ENCODE data around the gene MAGEB17. TPM values are rescaled to one million over a fixed set of nuclear protein-coding genes. Genes with fewer than 3 reads are reported as not detected.
"Not testable (repeated sequence)": the region's sequence is repeated elsewhere in the genome, so short reads cannot be mapped to it uniquely, and the experiment has no call there.

MAGEB17 gene
- polyA plus RNA-seq, 1 of the 3 experiments (the other 2 are of a cell fraction), result 0.13 TPM

GRCh38 chrX:16177260-16177659 is 10.0 kb downstream of the MAGEB17 start:
- 65% methylated on average over 2 of the region's 2 CpGs for WGBS (ENCODE audit: low lambda C conversion rate)
- Histone ChIP-seq H3K9ac (no peak overlapping the region), H3K36me3 (replicated peaks in 1 of 2; ENCODE audit: control insufficient read depth in 1 of 2, insufficient read depth in 2 of 2, low read length in 1 of 2) (peaks cover 0 to 3% of the 10 kb centered on the region in 2 experiments), H3F3A (replicated peaks; ENCODE audit: insufficient read depth) (no peaks in the 10 kb centered on the region), H3K27ac (ENCODE audit: low read depth in 2 of 2, low read length in 1 of 2) (no peak overlapping the region), H3K9me2 (no peaks in the 10 kb centered on the region), H3K27me3 (ENCODE audit: insufficient read depth) (no peaks in the 10 kb centered on the region), H2AFZ (ENCODE audit: low read depth) (no peak overlapping the region), H4K20me1 (ENCODE audit: insufficient read depth) (no peaks in the 10 kb centered on the region), H3K79me2 (ENCODE audit: insufficient read depth) (no peaks in the 10 kb centered on the region), H3K4me3 (ENCODE audit: low read depth in 2 of 2, low read length in 1 of 2) (no peak overlapping the region), H3K4me2 (no peak overlapping the region), H3K4me1 (ENCODE audit: control insufficient read depth in 1 of 2, insufficient read depth in 2 of 2, low read depth in 1 of 2, low read length in 1 of 2) (no peaks in the 10 kb centered on the region), H3K9me3 (no peaks in the 10 kb centered on the region)
- no peak for DNase-seq
- TF ChIP-seq CHD2 (IDR thresholded peaks at IDR 0.05; ENCODE audit: low read length, partially characterized antibody), result no peak
- no peak for TF ChIP-seq MXI1 (IDR thresholded peaks at IDR 0.05; ENCODE audit: low read depth, low read length)
- TF ChIP-seq SMC3 (IDR thresholded peaks at IDR 0.05; ENCODE audit: low read depth, low read length), result no peak
- TF ChIP-seq EP300 (IDR thresholded peaks at IDR 0.05; ENCODE audit: borderline replicate concordance in 1 of 2, low read depth in 1 of 2, low read length in 1 of 2), result no peak
- POLR2A ChIA-PET, result no interaction called here
- CTCF ChIA-PET, result no interaction called here

GRCh38 chrX:16183843-16184242 is 16.6 kb downstream of the MAGEB17 start:
- H4K20me1 ChIP-seq (ENCODE audit: insufficient read depth); DNase-seq; H3K27me3 ChIP-seq (ENCODE audit: insufficient read depth); H3K79me2 ChIP-seq (ENCODE audit: insufficient read depth); POLR2A ChIA-PET; H3K36me3 ChIP-seq (replicated peaks in 1 of 2; ENCODE audit: control insufficient read depth in 1 of 2, insufficient read depth in 2 of 2, low read length in 1 of 2); CTCF ChIA-PET; H3K4me3 ChIP-seq (ENCODE audit: low read depth in 2 of 2, low read length in 1 of 2); H2AFZ ChIP-seq (ENCODE audit: low read depth); H3K9me3 ChIP-seq; H3K9me2 ChIP-seq: not testable (repeated sequence)
- 66% methylated on average over 10 of the region's 10 CpGs for WGBS (ENCODE audit: low lambda C conversion rate)
- Histone ChIP-seq H3F3A (replicated peaks; ENCODE audit: insufficient read depth) (peaks cover 21% of the 10 kb centered on the region), H3K27ac (ENCODE audit: low read depth in 2 of 2, low read length in 1 of 2) (peak overlapping the region in 1 of 2 experiments; percentile 98; a peak in 2 of 4 replicates), H3K9ac (peak overlapping the region; percentile 70; the same call in 1 of the 2 replicates), H3K4me2 (peak overlapping the region; percentile 19; the same call in 1 of the 2 replicates), H3K4me1 (ENCODE audit: control insufficient read depth in 1 of 2, insufficient read depth in 2 of 2, low read depth in 1 of 2, low read length in 1 of 2) (peaks cover 2 to 28% of the 10 kb centered on the region in 2 experiments; a peak in 2 of 4 replicates)

GRCh38 chrX:16185725-16186136 is 18.4 kb downstream of the MAGEB17 start:
- ChIA-PET POLR2A (no interaction called here), CTCF (no interaction called here)
- no peaks in the 10 kb centered on the region for H3K9me3 ChIP-seq
- peaks cover 21% of the 10 kb centered on the region for H3F3A ChIP-seq (replicated peaks; ENCODE audit: insufficient read depth)
- H4K20me1 ChIP-seq (ENCODE audit: insufficient read depth), result no peaks in the 10 kb centered on the region
- peaks cover 2 to 28% of the 10 kb centered on the region in 2 experiments; a peak in 2 of 4 replicates for H3K4me1 ChIP-seq (ENCODE audit: control insufficient read depth in 1 of 2, insufficient read depth in 2 of 2, low read depth in 1 of 2, low read length in 1 of 2)
- no peak for DNase-seq
- H3K27me3 ChIP-seq (ENCODE audit: insufficient read depth), result no peaks in the 10 kb centered on the region
- WGBS (ENCODE audit: low lambda C conversion rate), result 11% methylated on average over 2 of the region's 2 CpGs
- peaks cover 5% of the 10 kb centered on the region; the same call in 1 of the 2 replicates for H3K79me2 ChIP-seq (ENCODE audit: insufficient read depth)
- TF ChIP-seq RXRA (IDR thresholded peaks at IDR 0.05; ENCODE audit: borderline replicate concordance, low read depth), result peak; percentile 93
- peak; percentile 68; the same call in 1 of the 2 replicates for TF ChIP-seq YY1 (IDR thresholded peaks at IDR 0.05; ENCODE audit: low read depth)
- no peak for TF ChIP-seq USF1 (IDR thresholded peaks at IDR 0.05; ENCODE audit: borderline replicate concordance, low read depth)
- no peak; the same call in 1 of the 2 replicates for TF ChIP-seq MAX (IDR thresholded peaks at IDR 0.05; ENCODE audit: low read depth)
- TF ChIP-seq MEF2A (IDR thresholded peaks at IDR 0.05; ENCODE audit: borderline replicate concordance, low read depth), result peak; percentile 8; the same call in 1 of the 2 replicates
- TF ChIP-seq IRF3 (IDR thresholded peaks at IDR 0.05; ENCODE audit: low read depth, low read length), result no peak
- peak; percentile 46; the same call in 1 of the 2 replicates for TF ChIP-seq TEAD4 (IDR thresholded peaks at IDR 0.05; ENCODE audit: borderline replicate concordance, insufficient read depth)
- peak in 1 of 2 experiments; percentile 86; a peak in 2 of 4 replicates for TF ChIP-seq EP300 (IDR thresholded peaks at IDR 0.05; ENCODE audit: borderline replicate concordance in 1 of 2, low read depth in 1 of 2, low read length in 1 of 2)
- peak; percentile 47; the same call in 1 of the 2 replicates for TF ChIP-seq POLR2AphosphoS5 (IDR thresholded peaks at IDR 0.05; ENCODE audit: low read depth, low read length)
- peak; percentile 46 for TF ChIP-seq NFIC (IDR thresholded peaks at IDR 0.05; ENCODE audit: borderline replicate concordance)
- TF ChIP-seq PBX3 (IDR thresholded peaks at IDR 0.05), result peak; percentile 82
- peak; percentile 92 for TF ChIP-seq FOSL2 (IDR thresholded peaks at IDR 0.05; ENCODE audit: borderline replicate concordance, low read depth)
- TF ChIP-seq FOXM1 (IDR thresholded peaks at IDR 0.05; ENCODE audit: low read depth), result no peak
- peak; percentile 85 for TF ChIP-seq JUND (IDR thresholded peaks at IDR 0.05)
- no peak for TF ChIP-seq ELF1 (IDR thresholded peaks at IDR 0.05)
- TF ChIP-seq RFX5 (IDR thresholded peaks at IDR 0.05; ENCODE audit: low read length), result no peak
- TF ChIP-seq GATA2 (CRISPR knock-in tag; IDR thresholded peaks at IDR 0.05), result no peak
- TF ChIP-seq TCF12 (IDR thresholded peaks at IDR 0.05), result peak; percentile 76
- H3K4me2 ChIP-seq, result peak overlapping the region; percentile 72
- peak overlapping the region; percentile 75; the same call in 1 of the 2 replicates for H2AFZ ChIP-seq (ENCODE audit: low read depth)
- H3K9ac ChIP-seq, result peak overlapping the region; percentile 70; the same call in 1 of the 2 replicates
- 0 out of 4 replicates have a peak overlapping the region, but pooled peaks of 1 of the 2 experiments have one; percentile 31 for H3K4me3 ChIP-seq (ENCODE audit: low read depth in 2 of 2, low read length in 1 of 2)
- H3K9me2 ChIP-seq, result no peaks in the 10 kb centered on the region
- H3K27ac ChIP-seq (ENCODE audit: low read depth in 2 of 2, low read length in 1 of 2), result peak overlapping the region in 1 of 2 experiments; percentile 98; a peak in 3 of 4 replicates
- H3K36me3 ChIP-seq (replicated peaks in 1 of 2; ENCODE audit: control insufficient read depth in 1 of 2, insufficient read depth in 2 of 2, low read length in 1 of 2), result no peaks in the 10 kb centered on the region
